Thyroid gland (tissue), 4 donors: ENCODE measurements around the gene BCKDK.
A peak's percentile ranks its signal among the peaks of the same experiment; 100 is the strongest.

Source experiments
- POLR2A ChIP-seq, 2 donors: fragments of 450-650 bp; IDR thresholded peaks; one replicate each; pipeline ENCODE4 v1.6.1; 2017; ENCODE audit warnings: antibody characterized with exemption in 2 of 2, mild to moderate bottlenecking in 2 of 2, moderate library complexity in 1 of 2
- TF ChIP-seq, protein P1 (sequence below), 6 experiments: fragments of 200-600 bp in 3 of 6; fragments of 450-650 bp in 3 of 6; sonication (generic) in 3 of 6; IDR thresholded peaks; one replicate each; pipeline ENCODE4 v1.5.1; 2016 to 2019; ENCODE audit warnings: antibody characterized with exemption in 6 of 6, mild to moderate bottlenecking in 2 of 6, inconsistent platforms in 1 of 6, moderate library complexity in 1 of 6

DNA sequence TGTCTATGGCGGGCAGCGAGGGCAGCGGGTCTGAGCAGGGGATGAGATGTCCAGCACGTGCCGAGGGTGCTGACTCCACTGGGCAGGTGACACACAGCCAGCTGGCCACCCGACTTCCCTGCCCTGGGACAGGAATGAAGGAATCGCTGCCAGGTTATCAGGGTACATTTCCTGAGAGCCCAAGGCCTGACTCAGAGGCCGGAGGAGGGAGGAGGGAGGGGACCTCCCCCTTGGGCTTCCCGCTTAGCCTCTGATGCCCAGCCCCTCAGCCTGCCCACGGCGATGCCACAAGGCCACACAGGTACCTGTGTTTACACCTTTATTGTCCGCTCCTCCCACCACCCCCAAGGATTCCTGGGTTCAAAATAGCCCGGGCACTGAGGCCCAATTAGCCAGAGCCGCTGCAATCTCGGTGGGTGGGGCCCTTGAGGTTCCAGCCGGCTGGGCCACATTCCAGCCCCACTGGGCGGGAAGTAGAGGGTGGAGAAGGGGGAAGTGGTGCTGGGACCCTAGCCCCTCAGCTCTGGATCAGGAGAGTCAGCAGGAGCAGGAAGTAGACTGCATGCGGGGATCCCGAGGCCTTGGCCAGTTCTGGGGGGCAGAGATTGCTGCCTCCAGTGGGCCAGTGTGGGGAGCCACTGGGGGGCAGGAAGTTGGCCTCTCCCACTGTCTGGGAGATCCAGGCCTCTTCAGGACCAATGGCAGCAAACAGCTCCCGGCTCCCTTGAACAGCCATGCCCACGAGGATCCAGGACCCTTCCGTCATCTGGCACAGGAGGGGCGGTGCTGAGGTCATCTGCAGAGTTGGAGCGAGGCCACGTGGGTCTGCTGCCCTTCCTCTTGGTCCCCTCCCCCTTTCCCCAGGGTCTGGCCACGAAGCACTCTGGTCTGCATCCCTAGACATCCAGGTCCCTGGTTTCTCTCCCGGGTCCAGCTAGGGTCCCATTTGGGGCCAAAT, 30.7 kb downstream of the BCKDK start:
- TF ChIP-seq, protein P1, sequence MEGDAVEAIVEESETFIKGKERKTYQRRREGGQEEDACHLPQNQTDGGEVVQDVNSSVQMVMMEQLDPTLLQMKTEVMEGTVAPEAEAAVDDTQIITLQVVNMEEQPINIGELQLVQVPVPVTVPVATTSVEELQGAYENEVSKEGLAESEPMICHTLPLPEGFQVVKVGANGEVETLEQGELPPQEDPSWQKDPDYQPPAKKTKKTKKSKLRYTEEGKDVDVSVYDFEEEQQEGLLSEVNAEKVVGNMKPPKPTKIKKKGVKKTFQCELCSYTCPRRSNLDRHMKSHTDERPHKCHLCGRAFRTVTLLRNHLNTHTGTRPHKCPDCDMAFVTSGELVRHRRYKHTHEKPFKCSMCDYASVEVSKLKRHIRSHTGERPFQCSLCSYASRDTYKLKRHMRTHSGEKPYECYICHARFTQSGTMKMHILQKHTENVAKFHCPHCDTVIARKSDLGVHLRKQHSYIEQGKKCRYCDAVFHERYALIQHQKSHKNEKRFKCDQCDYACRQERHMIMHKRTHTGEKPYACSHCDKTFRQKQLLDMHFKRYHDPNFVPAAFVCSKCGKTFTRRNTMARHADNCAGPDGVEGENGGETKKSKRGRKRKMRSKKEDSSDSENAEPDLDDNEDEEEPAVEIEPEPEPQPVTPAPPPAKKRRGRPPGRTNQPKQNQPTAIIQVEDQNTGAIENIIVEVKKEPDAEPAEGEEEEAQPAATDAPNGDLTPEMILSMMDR (IDR thresholded peaks at IDR 0.05), result no peak
- TF ChIP-seq POLR2A (IDR thresholded peaks at IDR 0.05), result peak in 1 of 2 donors; percentile 29
